NCI-H128 (cell line): Measurements from ENCODE around the gene UNC5C.

ENCODE experiments used
- DNase-seq: peaks from one replicate; lab custom pipeline; 2025; ENCODE audit not compliant: unreplicated experiment; lab: John Stamatoyannopoulos, UW

Gene UNC5C

GRCh38 chr4:95469617-95470016, 79.2 kb downstream of the UNC5C start:
- no peak for DNase-seq

GRCh38 chr4:95466791-95467190, 82.0 kb downstream of the UNC5C start:
- DNase-seq, result no peak

- no peak for DNase-seq
Observed at GRCh38 chr4:95465010-95465409, 83.8 kb downstream of the UNC5C start.

GRCh38 chr4:95462921-95463320, 85.9 kb downstream of the UNC5C start:
- no peak for DNase-seq

- DNase-seq, result no peak
Observed at GRCh38 chr4:95457353-95457752, 91.4 kb downstream of the UNC5C start.

- DNase-seq, result no peak
Observed at GRCh38 chr4:95450294-95450693, 98.5 kb downstream of the UNC5C start.

- DNase-seq, result no peak
Observed at GRCh38 chr4:95446173-95446572, 102.6 kb downstream of the UNC5C start.

- DNase-seq, result no peak
Observed at GRCh38 chr4:95445251-95445650, 103.5 kb downstream of the UNC5C start.

- DNase-seq, result no peak
Observed at GRCh38 chr4:95444812-95445211, 104.0 kb downstream of the UNC5C start.

- DNase-seq, result no peak
Observed at GRCh38 chr4:95439896-95440295, 108.9 kb downstream of the UNC5C start.

GRCh38 chr4:95439071-95439470, 109.7 kb downstream of the UNC5C start:
- no peak for DNase-seq

GRCh38 chr4:95432466-95432865, 116.3 kb downstream of the UNC5C start:
- DNase-seq, result no peak

GRCh38 chr4:95431678-95432077, 117.1 kb downstream of the UNC5C start:
- DNase-seq, result no peak

- DNase-seq, result no peak
Observed at GRCh38 chr4:95429416-95429815, 119.4 kb downstream of the UNC5C start.

GRCh38 chr4:95428291-95429070, 120.3 kb downstream of the UNC5C start:
- DNase-seq, result no peak

- no peak for DNase-seq
Observed at GRCh38 chr4:95426455-95426854, 122.3 kb downstream of the UNC5C start.

GRCh38 chr4:95422436-95422835, 126.3 kb downstream of the UNC5C start:
- DNase-seq, result no peak

GRCh38 chr4:95421869-95422268, 126.9 kb downstream of the UNC5C start:
- DNase-seq, result no peak

GRCh38 chr4:95417531-95417930, 131.2 kb downstream of the UNC5C start:
- DNase-seq, result no peak

GRCh38 chr4:95415346-95415771, 133.4 kb downstream of the UNC5C start:
- no peak for DNase-seq

GRCh38 chr4:95411371-95412088, 137.2 kb downstream of the UNC5C start:
- no peak for DNase-seq

- no peak for DNase-seq
Observed at GRCh38 chr4:95410387-95410977, 138.3 kb downstream of the UNC5C start.
